WTC11 (cell line): ENCODE results near the gene H6PD. TPM values are rescaled to one million over a fixed set of nuclear protein-coding genes. Genes with fewer than 3 reads are reported as not detected.

Experiments
- ATAC-seq: fragments of 200-7000 bp; cut with Tn5 transposase; 2 replicates; pipeline ENCODE4 v1.10.0; 2021; ENCODE audit warnings: mild to moderate bottlenecking, moderate library complexity
- CTCF ChIA-PET: fragments of 300-600 bp; sonication (Branson Sonifier 250); formaldehyde crosslinking; loops from one replicate; lab custom pipeline; 2021; ENCODE audit warnings: antibody characterized with exemption; lab: Charles Lee
- POLR2A ChIA-PET: fragments of 350-600 bp; sonication (Branson Sonifier 250); formaldehyde crosslinking; loops from one replicate; lab custom pipeline; 2021; ENCODE audit warnings: antibody characterized with exemption; lab: Charles Lee
- DNase-seq: peaks from one replicate; pipeline ENCODE4 v3.0.0; 2021; ENCODE audit warnings: low spot score
- H3K27ac Mint-ChIP-seq: 2 replicates; pipeline ENCODE4 v1.8.0; 2021; ENCODE audit warnings: mixed read lengths
- H3K27me3 Mint-ChIP-seq: 2 replicates; pipeline ENCODE4 v1.8.0; 2021; ENCODE audit warnings: low read depth, mild to moderate bottlenecking, moderate library complexity, mixed read lengths
- H3K36me3 Mint-ChIP-seq: 2 replicates; pipeline ENCODE4 v1.8.0; 2021; ENCODE audit warnings: mixed read lengths
- H3K4me1 Mint-ChIP-seq: 2 replicates; pipeline ENCODE4 v1.8.0; 2022; ENCODE audit warnings: mixed read lengths
- H3K4me3 Mint-ChIP-seq: 2 replicates; pipeline ENCODE4 v1.8.0; 2021; ENCODE audit warnings: mild to moderate bottlenecking, moderate library complexity, mixed read lengths
- H3K9me3 Mint-ChIP-seq: 2 replicates; pipeline ENCODE4 v1.8.0; 2021; ENCODE audit warnings: mixed read lengths
- AFF4 ChIP-seq: sonication (generic); formaldehyde crosslinking; IDR thresholded peaks from 2 replicates; pipeline ENCODE4 v1.8.1; 2023; ENCODE audit warnings: mild to moderate bottlenecking, missing genetic modification reagents, borderline replicate concordance
- ATF1 ChIP-seq: sonication (generic); formaldehyde crosslinking; IDR thresholded peaks from 2 replicates; pipeline ENCODE4 v1.8.1; 2023; ENCODE audit warnings: mild to moderate bottlenecking, moderate library complexity, missing genetic modification reagents
- ATF6 ChIP-seq: sonication (generic); formaldehyde crosslinking; IDR thresholded peaks from 2 replicates; pipeline ENCODE4 v1.8.1; 2023; ENCODE audit warnings: mild to moderate bottlenecking, missing genetic modification reagents
- CREM ChIP-seq: sonication (generic); formaldehyde crosslinking; IDR thresholded peaks from 2 replicates; pipeline ENCODE4 v1.8.1; 2022; ENCODE audit warnings: mild to moderate bottlenecking, missing genetic modification reagents, moderate library complexity
- KAT7 ChIP-seq: sonication (generic); formaldehyde crosslinking; IDR thresholded peaks from 2 replicates; pipeline ENCODE4 v1.8.1; 2023; ENCODE audit warnings: missing genetic modification reagents, mild to moderate bottlenecking, borderline replicate concordance
- NFYB ChIP-seq: sonication (generic); formaldehyde crosslinking; conservative IDR thresholded peaks from 2 replicates; pipeline ENCODE4 v1.8.0; 2022; ENCODE audit warnings: low read depth, missing genetic modification reagents
- OVOL2 ChIP-seq: fragments of 250-450 bp; sonication (Bioruptor Pico); IDR thresholded peaks from 2 replicates; pipeline ENCODE4 v1.9.0; 2021; ENCODE audit warnings: mild to moderate bottlenecking, borderline replicate concordance
- PRRX2 ChIP-seq: fragments of 250-450 bp; sonication (Bioruptor Pico); IDR thresholded peaks from 2 replicates; pipeline ENCODE4 v1.8.0; 2021; ENCODE audit warnings: mild to moderate bottlenecking
- SMAD4 ChIP-seq: sonication (generic); formaldehyde crosslinking; IDR thresholded peaks from 2 replicates; pipeline ENCODE4 v1.8.0; 2022; ENCODE audit warnings: mild to moderate bottlenecking, missing genetic modification reagents
- ZBTB43 ChIP-seq: sonication (generic); formaldehyde crosslinking; IDR thresholded peaks from 2 replicates; pipeline ENCODE4 v1.8.1; 2023; ENCODE audit warnings: mild to moderate bottlenecking, missing genetic modification reagents
- ZNF263 ChIP-seq: sonication (generic); formaldehyde crosslinking; IDR thresholded peaks from 2 replicates; pipeline ENCODE4 v1.8.1; 2022; ENCODE audit warnings: low read depth, mild to moderate bottlenecking, moderate library complexity, missing genetic modification reagents
- ZNF396 ChIP-seq: fragments of 250-450 bp; sonication (Bioruptor Pico); IDR thresholded peaks from 2 replicates; pipeline ENCODE4 v1.8.0; 2021; ENCODE audit warnings: mild to moderate bottlenecking, moderate library complexity, borderline replicate concordance
- total RNA-seq: library from RNA; stranded (reverse); gene quantifications from 3 replicates; pipeline ENCODE4 v1.2.3, GENCODE V29; 2021
- TF ChIP-seq, protein P1 (sequence below): fragments of 250-450 bp; sonication (Bioruptor Pico); IDR thresholded peaks from 2 replicates; pipeline ENCODE4 v2.1.2; 2022; ENCODE audit warnings: mild to moderate bottlenecking, moderate library complexity
- TF ChIP-seq, protein P2 (sequence below): fragments of 250-450 bp; sonication (Bioruptor Pico); IDR thresholded peaks from 2 replicates; pipeline ENCODE4 v1.9.0; 2021; ENCODE audit warnings: mild to moderate bottlenecking, borderline replicate concordance
- TF ChIP-seq, protein P3 (sequence below): sonication (generic); formaldehyde crosslinking; IDR thresholded peaks from 2 replicates; pipeline ENCODE4 v1.8.1; 2022; ENCODE audit warnings: low read depth, mild to moderate bottlenecking, moderate library complexity, missing genetic modification reagents, borderline replicate concordance

H6PD gene
- total RNA-seq, 1 experiment from 2014 or later, result 7.4 TPM

- TF ChIP-seq AFF4 (CRISPR knock-in tag) (no peak), ZNF263 (no peak), ZNF396 (CRISPR knock-in tag) (no peak), ATF1 (CRISPR knock-in tag) (no peak), ZBTB43 (CRISPR knock-in tag) (no peak), CREM (CRISPR knock-in tag) (no peak)
Measured at GRCh38 chr1:9281908-9282695, 47.5 kb downstream of the H6PD start (continued).

DNA sequence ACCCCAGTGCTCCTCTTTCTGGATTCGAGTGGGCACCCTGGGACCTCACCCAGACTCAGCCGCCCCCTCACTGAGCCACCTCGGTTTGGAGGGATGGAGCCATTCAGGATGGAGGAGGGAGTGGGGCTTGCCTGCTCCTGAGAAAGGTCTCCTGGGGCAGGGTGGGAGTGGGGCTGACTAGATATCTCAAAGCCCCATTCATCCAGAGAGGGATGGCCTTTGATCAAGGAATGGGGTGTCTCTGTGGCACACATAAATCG is 48.1 kb downstream of the H6PD start:
- no peaks in the 10 kb centered on the region for H3K36me3 Mint-ChIP-seq
- H3K4me3 Mint-ChIP-seq, result no peak overlapping the region
- no peaks in the 10 kb centered on the region; the same call in 1 of the 2 replicates for H3K27me3 Mint-ChIP-seq
- TF ChIP-seq, protein P1, sequence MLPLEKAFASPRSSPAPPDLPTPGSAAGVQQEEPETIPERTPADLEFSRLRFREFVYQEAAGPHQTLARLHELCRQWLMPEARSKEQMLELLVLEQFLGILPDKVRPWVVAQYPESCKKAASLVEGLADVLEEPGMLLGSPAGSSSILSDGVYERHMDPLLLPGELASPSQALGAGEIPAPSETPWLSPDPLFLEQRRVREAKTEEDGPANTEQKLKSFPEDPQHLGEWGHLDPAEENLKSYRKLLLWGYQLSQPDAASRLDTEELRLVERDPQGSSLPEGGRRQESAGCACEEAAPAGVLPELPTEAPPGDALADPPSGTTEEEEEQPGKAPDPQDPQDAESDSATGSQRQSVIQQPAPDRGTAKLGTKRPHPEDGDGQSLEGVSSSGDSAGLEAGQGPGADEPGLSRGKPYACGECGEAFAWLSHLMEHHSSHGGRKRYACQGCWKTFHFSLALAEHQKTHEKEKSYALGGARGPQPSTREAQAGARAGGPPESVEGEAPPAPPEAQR, result no peak
- TF ChIP-seq, protein P2, sequence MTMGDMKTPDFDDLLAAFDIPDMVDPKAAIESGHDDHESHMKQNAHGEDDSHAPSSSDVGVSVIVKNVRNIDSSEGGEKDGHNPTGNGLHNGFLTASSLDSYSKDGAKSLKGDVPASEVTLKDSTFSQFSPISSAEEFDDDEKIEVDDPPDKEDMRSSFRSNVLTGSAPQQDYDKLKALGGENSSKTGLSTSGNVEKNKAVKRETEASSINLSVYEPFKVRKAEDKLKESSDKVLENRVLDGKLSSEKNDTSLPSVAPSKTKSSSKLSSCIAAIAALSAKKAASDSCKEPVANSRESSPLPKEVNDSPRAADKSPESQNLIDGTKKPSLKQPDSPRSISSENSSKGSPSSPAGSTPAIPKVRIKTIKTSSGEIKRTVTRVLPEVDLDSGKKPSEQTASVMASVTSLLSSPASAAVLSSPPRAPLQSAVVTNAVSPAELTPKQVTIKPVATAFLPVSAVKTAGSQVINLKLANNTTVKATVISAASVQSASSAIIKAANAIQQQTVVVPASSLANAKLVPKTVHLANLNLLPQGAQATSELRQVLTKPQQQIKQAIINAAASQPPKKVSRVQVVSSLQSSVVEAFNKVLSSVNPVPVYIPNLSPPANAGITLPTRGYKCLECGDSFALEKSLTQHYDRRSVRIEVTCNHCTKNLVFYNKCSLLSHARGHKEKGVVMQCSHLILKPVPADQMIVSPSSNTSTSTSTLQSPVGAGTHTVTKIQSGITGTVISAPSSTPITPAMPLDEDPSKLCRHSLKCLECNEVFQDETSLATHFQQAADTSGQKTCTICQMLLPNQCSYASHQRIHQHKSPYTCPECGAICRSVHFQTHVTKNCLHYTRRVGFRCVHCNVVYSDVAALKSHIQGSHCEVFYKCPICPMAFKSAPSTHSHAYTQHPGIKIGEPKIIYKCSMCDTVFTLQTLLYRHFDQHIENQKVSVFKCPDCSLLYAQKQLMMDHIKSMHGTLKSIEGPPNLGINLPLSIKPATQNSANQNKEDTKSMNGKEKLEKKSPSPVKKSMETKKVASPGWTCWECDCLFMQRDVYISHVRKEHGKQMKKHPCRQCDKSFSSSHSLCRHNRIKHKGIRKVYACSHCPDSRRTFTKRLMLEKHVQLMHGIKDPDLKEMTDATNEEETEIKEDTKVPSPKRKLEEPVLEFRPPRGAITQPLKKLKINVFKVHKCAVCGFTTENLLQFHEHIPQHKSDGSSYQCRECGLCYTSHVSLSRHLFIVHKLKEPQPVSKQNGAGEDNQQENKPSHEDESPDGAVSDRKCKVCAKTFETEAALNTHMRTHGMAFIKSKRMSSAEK (CRISPR knock-in tag), result no peak
- peaks cover 27% of the 10 kb centered on the region for H3K4me1 Mint-ChIP-seq
- H3K27ac Mint-ChIP-seq, result no peak overlapping the region
- CTCF ChIA-PET, result interaction anchor here (1.6 to 6.7 kb wide), 4 partner anchors 10 to 208 kb away, joined by 4 to 34 read pairs (median 18); partner anchors contain the start of gene SPSB1
- ATAC-seq (no peak), DNase-seq (no peak)
- POLR2A ChIA-PET, result no interaction called here
- H3K9me3 Mint-ChIP-seq, result peaks cover 12% of the 10 kb centered on the region

- H3K27me3 Mint-ChIP-seq, result no peaks in the 10 kb centered on the region; the same call in 1 of the 2 replicates
- no peak overlapping the region for H3K27ac Mint-ChIP-seq
- ATAC-seq (no peak), DNase-seq (no peak)
- peaks cover 22% of the 10 kb centered on the region for H3K4me1 Mint-ChIP-seq
- POLR2A ChIA-PET, result no interaction called here
- H3K4me3 Mint-ChIP-seq, result no peak overlapping the region
- CTCF ChIA-PET, result interaction anchor here (1.8 to 6.7 kb wide), 3 partner anchors 16 to 207 kb away, joined by 4 to 34 read pairs (median 32); no protein-coding TSS in a partner anchor
- peaks cover 21% of the 10 kb centered on the region for H3K9me3 Mint-ChIP-seq
- peaks cover 4% of the 10 kb centered on the region; the same call in 1 of the 2 replicates for H3K36me3 Mint-ChIP-seq
- TF ChIP-seq, protein P3, sequence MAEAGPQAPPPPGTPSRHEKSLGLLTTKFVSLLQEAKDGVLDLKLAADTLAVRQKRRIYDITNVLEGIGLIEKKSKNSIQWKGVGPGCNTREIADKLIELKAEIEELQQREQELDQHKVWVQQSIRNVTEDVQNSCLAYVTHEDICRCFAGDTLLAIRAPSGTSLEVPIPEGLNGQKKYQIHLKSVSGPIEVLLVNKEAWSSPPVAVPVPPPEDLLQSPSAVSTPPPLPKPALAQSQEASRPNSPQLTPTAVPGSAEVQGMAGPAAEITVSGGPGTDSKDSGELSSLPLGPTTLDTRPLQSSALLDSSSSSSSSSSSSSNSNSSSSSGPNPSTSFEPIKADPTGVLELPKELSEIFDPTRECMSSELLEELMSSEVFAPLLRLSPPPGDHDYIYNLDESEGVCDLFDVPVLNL (CRISPR knock-in tag), result no peak
- no peak for TF ChIP-seq OVOL2 (CRISPR knock-in tag)
- TF ChIP-seq NFYB, result no peak
- TF ChIP-seq PRRX2 (CRISPR knock-in tag), result no peak
- TF ChIP-seq KAT7, result no peak
- TF ChIP-seq ATF6, result no peak
- TF ChIP-seq ZNF263, result no peak
- no peak for TF ChIP-seq SMAD4 (CRISPR knock-in tag)
Measured at GRCh38 chr1:9284061-9284460, 49.5 kb downstream of the H6PD start.
